GM23248 (cell line): ENCODE results near the gene PCCA.

ENCODE experiments used
- EZH2 ChIP-seq: fragments of 200-600 bp; sonication (generic); IDR thresholded peaks from 2 replicates; pipeline ENCODE4 v1.6.1; 2018; ENCODE audit warnings: antibody characterized with exemption, mild to moderate bottlenecking; ENCODE audit not compliant: insufficient read depth, poor library complexity, severe bottlenecking
- EZH2phosphoT487 ChIP-seq: fragments of 200-600 bp; sonication (generic); IDR thresholded peaks from 2 replicates; pipeline ENCODE4 v1.6.1; 2018; ENCODE audit warnings: antibody characterized with exemption, moderate library complexity, mild to moderate bottlenecking, low read depth; ENCODE audit not compliant: insufficient read depth

DNA sequence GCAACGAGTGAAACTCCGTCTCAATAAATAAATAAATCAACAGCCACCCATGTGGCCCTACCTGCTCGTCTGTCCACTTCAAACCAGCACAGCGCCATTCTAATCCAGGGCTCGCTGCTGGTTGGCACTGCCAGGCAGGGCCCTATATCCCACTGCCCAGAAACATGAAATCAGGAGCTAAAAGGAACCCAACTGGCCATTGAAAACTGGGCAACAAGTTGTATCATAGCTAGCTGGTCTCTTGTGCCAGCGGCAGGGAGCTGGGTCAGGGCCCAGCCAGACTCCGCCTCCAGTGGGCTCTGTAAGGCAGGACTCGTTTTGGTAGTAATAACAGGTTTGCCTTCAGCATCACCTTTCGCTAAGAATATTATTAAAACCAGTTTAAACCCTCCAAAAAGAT, 460.4 kb downstream of the PCCA start:
- no peak for TF ChIP-seq EZH2
- no peak for TF ChIP-seq EZH2phosphoT487
